Effector memory CD8-positive, alpha-beta T cell (primary cell): ENCODE results near the gene TP73.

ENCODE experiments used
- ATAC-seq: fragments of 150-1000 bp; cut with Tn5 transposase; replicated peaks from 2 replicates; pipeline ENCODE4 v1.10.0; 2021; ENCODE audit warnings: mild to moderate bottlenecking, moderate library complexity
- DNase-seq, 3 experiments: peaks; one replicate each; pipeline ENCODE4 v3.0.0; 2021
- H3K27ac Mint-ChIP-seq, 2 donors: one replicate each; pipeline ENCODE4 v1.8.0; 2022; ENCODE audit warnings: mild to moderate bottlenecking in 2 of 2, mixed read lengths in 2 of 2, moderate library complexity in 2 of 2
- H3K27me3 Mint-ChIP-seq, 2 donors: one replicate each; pipeline ENCODE4 v1.8.0; 2022; ENCODE audit warnings: mixed read lengths in 2 of 2
- H3K36me3 Mint-ChIP-seq: one replicate; pipeline ENCODE4 v1.8.0; 2022; ENCODE audit warnings: mild to moderate bottlenecking, moderate library complexity, mixed read lengths; ENCODE audit not compliant: insufficient read depth
- H3K4me1 Mint-ChIP-seq, 2 donors: one replicate each; pipeline ENCODE4 v1.8.0; 2022; ENCODE audit warnings: low read depth in 2 of 2, mixed read lengths in 2 of 2
- H3K4me3 Mint-ChIP-seq, 2 donors: one replicate each; pipeline ENCODE4 v1.8.0; 2022; ENCODE audit warnings: mild to moderate bottlenecking in 2 of 2, mixed read lengths in 2 of 2, moderate library complexity in 2 of 2
- H3K9me3 Mint-ChIP-seq, 2 donors: one replicate each; pipeline ENCODE4 v1.8.0; 2022; ENCODE audit warnings: mixed read lengths in 2 of 2

Gene TP73

GRCh38 chr1:3633344-3634058 lies 18.8 kb upstream of the TP73 start:
- peak overlapping the region in 1 of 2 donors; percentile 59 for H3K27ac Mint-ChIP-seq
- DNase-seq: no peak
- H3K4me1 Mint-ChIP-seq: peaks cover 3 to 4% of the 10 kb centered on the region in 2 donors
- no peak overlapping the region for H3K4me3 Mint-ChIP-seq
- H3K36me3 Mint-ChIP-seq: peaks cover 67% of the 10 kb centered on the region
- H3K9me3 Mint-ChIP-seq: no peaks in the 10 kb centered on the region
- no peak for ATAC-seq
- no peaks in the 10 kb centered on the region for H3K27me3 Mint-ChIP-seq

DNA sequence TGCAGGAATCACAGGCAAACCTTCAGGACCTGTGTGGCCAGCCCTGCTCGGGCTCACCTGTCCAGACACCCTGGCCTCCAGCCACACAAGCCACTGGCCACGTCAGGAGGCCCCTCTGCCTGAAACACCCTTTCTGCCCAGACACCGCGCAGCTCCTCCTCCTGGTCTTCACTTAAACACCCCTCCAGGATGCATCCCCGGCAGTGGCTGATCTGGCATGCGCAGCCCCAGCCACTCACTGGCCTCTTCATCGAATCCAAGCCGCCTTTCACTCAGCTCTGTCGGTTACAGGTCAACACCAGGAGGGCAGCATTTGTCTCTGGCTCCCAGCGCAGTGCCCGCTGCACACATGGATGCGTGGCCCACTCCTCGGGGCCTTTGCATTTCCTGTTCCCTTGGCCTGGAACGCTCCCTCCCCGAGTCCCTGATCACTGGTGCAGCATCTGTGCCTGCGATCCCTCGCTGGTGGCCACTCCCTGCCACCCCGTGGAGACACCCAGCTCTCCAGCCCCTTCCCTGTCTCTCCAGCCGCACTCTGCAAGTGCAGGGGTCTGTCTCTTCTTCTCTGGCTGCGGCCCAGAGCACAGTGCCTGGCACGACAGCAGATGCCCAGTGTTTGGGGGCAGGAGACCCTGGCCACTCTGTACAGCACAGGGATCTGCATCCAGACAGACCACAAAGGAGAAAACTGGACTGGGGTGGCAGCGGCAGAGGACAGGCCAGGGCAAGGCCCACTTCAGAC lies 18.1 kb upstream of the TP73 start:
- ATAC-seq: no peak
- Mint-ChIP-seq H3K4me3 (no peak overlapping the region), H3K27me3 (no peaks in the 10 kb centered on the region), H3K4me1 (peaks cover 3 to 4% of the 10 kb centered on the region in 2 donors), H3K36me3 (peaks cover 70% of the 10 kb centered on the region), H3K9me3 (no peaks in the 10 kb centered on the region), H3K27ac (peak overlapping the region; percentile 25 to 59)
- no peak for DNase-seq

GRCh38 chr1:3636080-3636479 lies 16.2 kb upstream of the TP73 start:
- peak overlapping the region in 1 of 2 donors; percentile 74 for H3K27ac Mint-ChIP-seq
- ATAC-seq (no peak), DNase-seq (no peak)
- H3K36me3 Mint-ChIP-seq: peaks cover 60% of the 10 kb centered on the region
- no peaks in the 10 kb centered on the region for H3K27me3 Mint-ChIP-seq
- no peaks in the 10 kb centered on the region for H3K9me3 Mint-ChIP-seq
- H3K4me1 Mint-ChIP-seq: peaks cover 0 to 4% of the 10 kb centered on the region in 2 donors
- H3K4me3 Mint-ChIP-seq: no peak overlapping the region

DNA sequence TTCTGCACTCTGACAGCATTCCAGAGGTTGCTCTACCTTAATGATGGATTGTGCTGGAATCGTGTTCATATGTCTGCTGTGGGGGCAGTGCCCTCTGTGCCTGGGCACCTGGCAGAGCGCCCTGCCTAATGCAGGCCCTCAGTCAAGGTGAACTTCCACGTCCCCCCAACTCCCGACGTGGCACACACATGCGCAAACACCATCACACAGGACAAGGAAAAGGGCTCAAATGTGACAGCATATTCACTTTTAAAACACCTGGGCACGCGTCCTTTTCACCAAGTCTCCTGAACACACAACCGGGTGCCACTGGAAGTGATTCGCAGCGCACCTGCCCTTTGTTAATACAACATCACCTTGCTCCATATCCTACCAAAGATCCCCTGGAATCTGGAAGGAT lies 15.8 kb upstream of the TP73 start:
- Mint-ChIP-seq H3K9me3 (no peaks in the 10 kb centered on the region), H3K27me3 (no peaks in the 10 kb centered on the region), H3K4me3 (no peak overlapping the region), H3K4me1 (peaks cover 0 to 5% of the 10 kb centered on the region in 2 donors), H3K27ac (peak overlapping the region in 1 of 2 donors; percentile 74), H3K36me3 (peaks cover 60% of the 10 kb centered on the region)
- DNase-seq: no peak
- no peak for ATAC-seq

DNA sequence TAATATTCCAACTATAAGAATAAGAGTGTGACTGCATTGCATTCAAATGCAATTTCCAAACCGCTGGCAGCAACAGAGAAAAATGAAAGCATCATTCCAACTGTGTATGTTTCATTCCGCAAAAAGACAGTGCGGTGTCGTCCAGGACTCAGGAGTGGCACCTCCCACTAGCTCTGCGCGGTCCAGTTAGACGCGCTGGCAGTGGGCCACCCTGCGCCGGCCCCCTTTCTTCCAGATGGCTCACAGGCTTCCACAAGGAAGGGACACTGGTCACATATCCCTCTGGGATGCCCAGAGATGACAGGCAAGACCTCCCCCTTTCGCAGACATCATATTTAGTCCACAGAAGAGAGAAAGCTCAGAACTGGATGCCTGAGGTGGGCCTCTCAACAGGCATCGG lies 14.3 kb upstream of the TP73 start:
- ATAC-seq: no peak
- no peak overlapping the region for H3K27ac Mint-ChIP-seq
- no peaks in the 10 kb centered on the region for H3K9me3 Mint-ChIP-seq

GRCh38 chr1:3638676-3639075 lies 13.6 kb upstream of the TP73 start:
- H3K36me3 Mint-ChIP-seq: peaks cover 53% of the 10 kb centered on the region

More for the DNA sequence above, 14.3 kb upstream of the TP73 start:
- peaks cover 59% of the 10 kb centered on the region for H3K36me3 Mint-ChIP-seq
- no peak overlapping the region for H3K4me3 Mint-ChIP-seq
- DNase-seq: no peak
- peaks cover 0 to 9% of the 10 kb centered on the region in 2 donors for H3K4me1 Mint-ChIP-seq
- H3K27me3 Mint-ChIP-seq: no peaks in the 10 kb centered on the region

GRCh38 chr1:3639397-3639911 lies 12.9 kb upstream of the TP73 start:
- no peak overlapping the region for H3K27ac Mint-ChIP-seq
- no peak overlapping the region for H3K4me3 Mint-ChIP-seq
- ATAC-seq (no peak), DNase-seq (no peak)
- H3K9me3 Mint-ChIP-seq: no peaks in the 10 kb centered on the region
- H3K36me3 Mint-ChIP-seq: peaks cover 45% of the 10 kb centered on the region
- H3K27me3 Mint-ChIP-seq: no peaks in the 10 kb centered on the region
- peaks cover 0 to 9% of the 10 kb centered on the region in 2 donors for H3K4me1 Mint-ChIP-seq

More at GRCh38 chr1:3638676-3639075, 13.6 kb upstream of the TP73 start:
- DNase-seq: no peak
- Mint-ChIP-seq H3K9me3 (no peaks in the 10 kb centered on the region), H3K27me3 (no peaks in the 10 kb centered on the region), H3K4me1 (peaks cover 0 to 9% of the 10 kb centered on the region in 2 donors), H3K27ac (no peak overlapping the region), H3K4me3 (no peak overlapping the region)
- no peak for ATAC-seq

DNA sequence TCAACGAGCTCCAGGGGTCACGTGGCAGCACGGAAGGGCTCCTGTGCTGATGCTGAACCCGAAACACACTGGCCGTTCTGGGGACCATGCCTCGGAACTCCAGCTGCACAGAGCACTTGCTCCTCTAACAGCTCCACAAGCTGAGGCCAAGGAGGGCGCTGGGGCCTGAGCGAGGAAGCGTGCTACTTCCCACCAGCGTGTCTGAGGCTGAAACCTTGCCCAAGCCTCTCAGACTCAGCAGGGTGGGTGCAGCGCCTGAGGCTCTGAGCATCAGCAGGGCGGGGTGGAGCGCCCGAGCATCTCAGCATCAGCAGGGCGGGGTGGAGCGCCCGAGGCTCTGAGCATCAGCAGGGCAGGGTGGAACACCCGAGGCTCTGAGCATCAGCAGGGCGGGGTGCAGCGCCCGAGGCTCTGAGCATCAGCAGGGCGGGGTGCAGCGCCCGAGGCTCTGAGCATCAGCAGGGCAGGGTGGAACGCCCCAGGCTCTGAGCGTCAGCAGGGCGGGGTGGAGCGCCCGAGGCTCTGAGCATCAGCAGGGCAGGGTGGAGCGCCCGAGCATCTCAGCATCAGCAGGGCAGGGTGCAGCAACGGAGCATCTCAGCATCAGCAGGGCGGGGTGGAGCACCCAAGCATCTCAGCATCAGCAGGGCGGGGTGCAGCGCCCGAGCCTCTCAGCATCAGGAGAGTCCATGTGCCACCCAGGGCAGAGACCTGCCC lies 12.0 kb upstream of the TP73 start:
- DNase-seq (no peak), ATAC-seq (no peak)
- H3K27me3 Mint-ChIP-seq: no peaks in the 10 kb centered on the region
- peaks cover 0 to 9% of the 10 kb centered on the region in 2 donors for H3K4me1 Mint-ChIP-seq
- H3K4me3 Mint-ChIP-seq: no peak overlapping the region
- H3K36me3 Mint-ChIP-seq: peaks cover 41% of the 10 kb centered on the region
- no peak overlapping the region for H3K27ac Mint-ChIP-seq
- H3K9me3 Mint-ChIP-seq: no peaks in the 10 kb centered on the region

- H3K36me3 Mint-ChIP-seq: peaks cover 38% of the 10 kb centered on the region
- no peaks in the 10 kb centered on the region for H3K9me3 Mint-ChIP-seq
- DNase-seq (no peak), ATAC-seq (no peak)
- H3K4me3 Mint-ChIP-seq: no peak overlapping the region
- no peak overlapping the region for H3K27ac Mint-ChIP-seq
- no peaks in the 10 kb centered on the region for H3K27me3 Mint-ChIP-seq
- H3K4me1 Mint-ChIP-seq: peaks cover 0 to 9% of the 10 kb centered on the region in 2 donors
Observed at GRCh38 chr1:3641046-3641760, 11.1 kb upstream of the TP73 start.

DNA sequence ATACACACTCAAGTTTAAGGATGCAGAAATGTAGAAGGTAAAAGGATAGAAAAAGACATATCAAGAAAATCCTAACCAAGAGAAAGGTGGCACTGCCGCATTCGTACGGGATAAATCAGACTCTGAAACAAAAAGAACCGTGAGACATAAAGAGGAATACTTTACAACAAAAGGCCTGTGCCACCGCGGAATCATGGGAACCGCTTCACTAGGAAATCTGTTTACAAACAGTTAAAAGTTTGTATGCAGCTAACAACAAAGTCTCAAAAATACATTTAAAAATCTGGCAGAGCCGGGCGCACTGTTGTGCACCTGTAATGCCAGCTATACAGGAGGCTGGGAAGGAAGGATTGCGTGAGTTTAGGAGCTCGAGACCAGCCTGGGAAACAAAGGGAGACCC lies 10.5 kb upstream of the TP73 start:
- H3K4me3 Mint-ChIP-seq: no peak overlapping the region
- ATAC-seq (no peak), DNase-seq (no peak)
- H3K36me3 Mint-ChIP-seq: peaks cover 35% of the 10 kb centered on the region
- H3K9me3 Mint-ChIP-seq: no peaks in the 10 kb centered on the region
- H3K4me1 Mint-ChIP-seq: peaks cover 0 to 8% of the 10 kb centered on the region in 2 donors
- H3K27me3 Mint-ChIP-seq: no peaks in the 10 kb centered on the region
- no peak overlapping the region for H3K27ac Mint-ChIP-seq

DNA sequence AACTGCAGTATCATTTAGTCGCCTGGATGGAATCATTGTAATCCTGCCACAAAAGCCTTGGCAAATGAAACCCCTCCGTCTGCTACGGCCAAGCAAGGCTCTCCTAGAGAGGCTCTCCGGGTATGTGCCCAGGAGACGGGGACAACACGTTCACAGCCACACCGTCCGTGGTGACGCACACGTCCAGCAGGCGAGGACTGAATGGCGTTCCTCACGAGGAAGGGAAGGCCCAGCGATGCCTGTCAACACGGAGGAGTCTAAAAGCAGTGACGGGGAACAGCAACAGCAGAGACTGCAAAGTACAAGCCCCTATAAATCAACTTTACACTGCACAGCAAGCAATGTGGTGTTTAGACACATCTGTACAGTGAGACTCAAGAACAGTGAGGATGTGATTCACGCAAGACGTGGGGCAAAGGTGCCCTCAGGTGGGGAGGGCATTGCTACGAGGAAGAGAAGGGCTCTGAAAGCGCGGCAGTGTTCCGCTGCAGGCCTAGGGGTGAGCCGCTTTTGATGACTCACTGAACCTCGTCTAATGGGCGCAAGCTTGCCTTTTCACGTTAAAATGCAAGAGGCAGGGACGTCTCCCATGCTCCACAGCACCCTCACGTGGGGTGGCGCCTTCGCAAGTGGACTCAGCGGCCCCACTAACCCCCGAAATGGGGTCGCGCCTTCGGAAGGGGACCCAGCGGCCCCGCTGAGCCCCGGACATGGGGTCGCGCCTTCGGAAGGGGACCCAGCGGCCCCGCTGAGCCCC lies 9.2 kb upstream of the TP73 start:
- no peak for ATAC-seq
- no peak for DNase-seq
- no peaks in the 10 kb centered on the region for H3K27me3 Mint-ChIP-seq
- no peak overlapping the region for H3K27ac Mint-ChIP-seq
- no peaks in the 10 kb centered on the region for H3K9me3 Mint-ChIP-seq
- peaks cover 1 to 10% of the 10 kb centered on the region in 2 donors for H3K4me1 Mint-ChIP-seq
- peaks cover 25% of the 10 kb centered on the region for H3K36me3 Mint-ChIP-seq
- no peak overlapping the region for H3K4me3 Mint-ChIP-seq

GRCh38 chr1:3644273-3644672 lies 8.0 kb upstream of the TP73 start:
- DNase-seq (no peak), ATAC-seq (no peak)
- H3K4me3 Mint-ChIP-seq: no peak overlapping the region
- H3K27me3 Mint-ChIP-seq: no peaks in the 10 kb centered on the region
- no peak overlapping the region for H3K27ac Mint-ChIP-seq
- no peaks in the 10 kb centered on the region for H3K9me3 Mint-ChIP-seq
- peaks cover 19% of the 10 kb centered on the region for H3K36me3 Mint-ChIP-seq
- H3K4me1 Mint-ChIP-seq: peaks cover 9 to 22% of the 10 kb centered on the region in 2 donors
